Stimulated activated CD4-positive, alpha-beta T cell treated with anti-CD3 and anti-CD28 coated beads, TNF-alpha, amount 100 ng/mL, for 24 hours (primary cell): Measurements from ENCODE around the gene OR10W1.

Experiments used
- DNase-seq, 3 experiments: peaks; one replicate each; pipeline ENCODE4 v3.0.0-alpha.2; 2020; ENCODE audit warnings: low read depth in 3 of 3

The OR10W1 gene

GRCh38 chr11:58268142-58268541 lies at the start of gene OR10W1:
Gene OR10W1 (minus strand): TSS chr11:58268260. CDS start chr11:58267858, 402 bp downstream.
- DNase-seq: no peak

DNA sequence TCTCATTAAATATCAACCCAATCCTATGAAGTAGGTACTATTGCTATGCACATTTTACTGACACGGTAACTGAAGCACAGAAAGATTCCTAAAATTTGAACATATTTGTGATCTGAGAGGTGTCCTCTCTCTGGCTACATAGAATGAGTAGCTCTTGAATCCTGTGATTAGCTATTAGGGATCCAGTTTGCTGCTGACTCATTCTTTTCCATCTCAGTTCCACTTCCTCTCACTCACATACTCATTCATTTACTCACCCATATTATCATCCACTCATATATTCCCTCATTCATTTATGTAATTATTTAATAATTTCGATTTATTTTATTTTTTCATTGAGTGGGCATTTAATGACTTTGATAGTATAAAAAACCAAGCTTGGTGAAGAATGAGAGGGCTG lies 48.1 kb upstream of the OR10W1 start:
- DNase-seq: no peak

- no peak for DNase-seq
These were observed 33.5 kb upstream of the OR10W1 start for GRCh38 chr11:58301576-58301975.

DNA sequence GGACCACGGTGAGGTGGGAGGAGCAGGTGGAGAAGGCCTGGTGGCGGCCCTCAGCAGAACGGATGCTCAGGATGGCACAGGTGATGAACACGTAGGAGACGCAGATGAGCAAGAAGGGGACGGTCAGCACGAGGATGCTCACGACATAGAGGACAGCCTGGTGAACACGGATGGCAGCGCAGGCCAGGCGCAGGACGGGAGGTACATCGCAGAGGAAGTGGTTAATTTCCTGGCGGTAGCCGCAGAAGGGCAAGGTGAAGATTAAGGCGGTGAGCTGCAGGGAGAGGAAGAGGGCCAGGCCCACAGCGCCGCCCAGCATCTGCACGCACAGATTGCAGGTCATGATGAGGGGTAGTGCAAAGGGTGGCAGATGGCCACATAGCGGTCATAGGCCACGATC lies 24.0 kb upstream of the OR10W1 start:
- no peak for DNase-seq

GRCh38 chr11:58289266-58289665 lies 21.2 kb upstream of the OR10W1 start:
- no peak for DNase-seq

GRCh38 chr11:58286249-58286648 lies 18.2 kb upstream of the OR10W1 start:
- no peak for DNase-seq

DNA sequence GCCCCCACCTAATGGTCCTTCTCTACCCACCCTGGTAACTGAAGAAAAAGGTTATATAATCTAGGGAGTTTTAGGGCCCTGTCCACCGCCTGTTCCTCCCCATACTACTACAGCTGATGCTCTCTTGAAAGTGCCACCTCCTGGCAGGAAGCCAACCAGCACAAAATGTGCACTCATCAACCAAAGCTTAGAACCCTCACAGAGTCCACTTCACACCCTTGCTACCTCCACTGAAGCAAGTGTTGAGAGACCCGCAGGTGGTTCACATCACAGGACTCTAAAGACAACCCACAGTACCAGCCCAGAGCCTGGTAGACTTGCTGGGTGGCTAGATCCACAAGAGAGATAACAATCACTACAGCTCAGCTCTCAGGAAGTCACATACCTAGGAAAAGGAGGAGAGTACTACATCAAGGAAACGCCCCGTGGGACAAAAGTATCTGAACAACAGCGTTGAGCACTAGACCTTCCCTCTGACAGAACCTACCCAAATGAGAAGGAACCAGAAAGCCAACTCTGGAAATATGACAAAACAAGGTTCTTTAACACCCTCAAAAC lies 17.5 kb upstream of the OR10W1 start:
- no peak for DNase-seq

DNA sequence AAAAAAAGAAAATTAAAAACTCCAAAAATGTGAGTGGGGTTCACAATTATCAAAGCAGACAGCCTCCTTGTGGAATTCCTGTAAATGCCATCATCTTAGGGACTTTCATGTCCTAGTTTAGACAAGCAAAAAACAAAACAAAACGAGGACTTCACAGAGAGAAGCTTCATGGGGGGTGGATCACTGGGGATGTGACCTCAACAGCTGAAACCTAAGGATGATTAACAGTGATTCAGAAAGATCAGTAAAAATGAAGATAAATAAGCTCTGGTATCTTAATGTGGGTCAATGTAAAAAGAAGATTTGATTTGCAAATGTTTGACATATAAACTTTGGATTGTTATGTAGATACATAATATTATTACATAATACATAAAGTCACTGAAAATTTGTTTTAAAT lies 8.1 kb upstream of the OR10W1 start:
- DNase-seq: no peak

GRCh38 chr11:58275002-58275401 lies 6.9 kb upstream of the OR10W1 start:
- DNase-seq: no peak

DNA sequence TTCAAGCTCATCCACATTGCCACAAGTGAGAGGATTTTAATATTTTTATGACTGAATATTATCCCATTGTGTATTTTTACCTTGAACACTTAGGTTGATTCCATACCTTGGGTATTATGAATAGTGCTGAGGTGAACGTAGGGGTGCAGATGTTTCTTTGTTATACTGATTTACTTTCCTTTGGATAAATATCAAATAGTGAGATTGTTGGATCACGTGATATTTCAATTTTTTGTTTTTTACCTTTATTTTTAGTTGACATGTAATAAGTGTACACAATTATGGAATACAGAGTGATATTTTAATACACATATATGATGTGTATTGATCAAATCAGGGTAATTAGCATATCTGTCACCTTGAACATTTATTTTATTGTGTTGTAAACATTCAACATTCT lies 8.1 kb downstream of the OR10W1 start:
- DNase-seq: no peak

DNA sequence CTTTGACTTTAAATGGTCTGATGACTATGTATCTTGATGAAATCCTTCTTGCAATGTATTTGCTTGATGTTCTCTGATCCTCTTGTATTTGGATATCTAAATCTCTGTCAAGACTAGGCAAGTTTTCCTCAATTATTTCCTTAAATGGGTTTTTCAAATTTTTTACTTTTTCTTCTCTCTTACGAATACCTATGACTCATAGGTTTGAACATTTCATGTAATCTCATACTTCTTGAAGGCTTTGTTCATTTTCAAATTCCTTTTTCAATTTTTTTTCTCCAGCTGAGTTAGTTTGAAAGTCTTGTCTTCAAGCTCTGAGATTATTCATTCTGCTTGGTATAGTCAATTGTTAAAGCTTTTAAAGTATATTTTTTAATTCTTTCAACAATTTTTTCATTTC lies 13.1 kb downstream of the OR10W1 start:
- no peak for DNase-seq

DNA sequence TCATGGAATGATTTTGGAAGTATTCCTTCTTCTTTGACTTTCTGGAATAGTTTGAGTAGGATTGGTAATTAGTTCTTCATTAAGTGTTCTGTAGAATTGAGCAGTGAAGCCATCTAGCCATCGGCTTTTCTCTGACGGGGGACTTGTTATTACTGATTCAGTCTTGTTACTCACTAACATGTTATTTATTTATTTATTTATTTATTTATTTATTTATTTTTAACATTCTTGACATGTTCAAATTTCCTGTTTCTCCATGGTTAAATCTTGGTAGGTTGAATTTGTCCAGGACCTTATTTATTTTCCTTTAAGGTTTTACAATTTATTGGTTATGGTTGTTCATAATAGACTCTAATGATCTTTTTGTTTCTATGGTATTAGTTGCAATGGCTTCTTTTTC lies 24.1 kb downstream of the OR10W1 start:
- DNase-seq: no peak

GRCh38 chr11:58227956-58228615 lies 40.0 kb downstream of the OR10W1 start:
- DNase-seq: no peak

GRCh38 chr11:58222721-58223120 lies 45.3 kb downstream of the OR10W1 start:
- DNase-seq: no peak
